Superior temporal gyrus (tissue), 1 donor: Measurements from ENCODE around the gene DOCK4.
A peak's percentile ranks its signal among the peaks of the same experiment; 100 is the strongest.

Experiments used
- DNase-seq: peaks from one replicate; pipeline ENCODE4 v3.0.0-alpha.2; 2016; ENCODE audit errors: extremely low spot score

Gene DOCK4

GRCh38 chr7:111772716-111773115, 433.5 kb downstream of the DOCK4 start:
- no peak for DNase-seq

- no peak for DNase-seq
Measured at GRCh38 chr7:111771638-111772037, 434.6 kb downstream of the DOCK4 start.

DNA sequence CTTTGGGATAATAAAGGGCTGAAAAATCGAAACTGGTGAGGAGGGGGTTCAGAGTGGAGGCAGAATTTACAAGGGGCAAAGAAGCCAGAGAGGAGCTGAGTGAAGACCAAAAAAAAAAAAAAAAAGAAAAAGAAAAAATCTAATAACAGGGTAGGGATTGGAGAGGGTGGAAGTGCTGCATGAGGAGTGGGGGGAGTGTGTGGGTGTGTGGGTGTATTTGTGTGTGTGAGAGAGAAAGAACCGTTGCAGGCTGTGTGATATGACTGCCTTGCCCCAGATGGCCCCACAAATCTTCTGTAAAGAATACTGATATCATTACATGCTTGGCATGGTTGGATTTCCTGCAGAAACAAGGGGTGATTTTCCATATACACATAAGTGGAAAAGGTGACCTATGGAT, 436.1 kb downstream of the DOCK4 start:
- no peak for DNase-seq

GRCh38 chr7:111765751-111766643, 440.2 kb downstream of the DOCK4 start:
- DNase-seq, result no peak

GRCh38 chr7:111763221-111763801, 442.9 kb downstream of the DOCK4 start:
- no peak for DNase-seq

DNA sequence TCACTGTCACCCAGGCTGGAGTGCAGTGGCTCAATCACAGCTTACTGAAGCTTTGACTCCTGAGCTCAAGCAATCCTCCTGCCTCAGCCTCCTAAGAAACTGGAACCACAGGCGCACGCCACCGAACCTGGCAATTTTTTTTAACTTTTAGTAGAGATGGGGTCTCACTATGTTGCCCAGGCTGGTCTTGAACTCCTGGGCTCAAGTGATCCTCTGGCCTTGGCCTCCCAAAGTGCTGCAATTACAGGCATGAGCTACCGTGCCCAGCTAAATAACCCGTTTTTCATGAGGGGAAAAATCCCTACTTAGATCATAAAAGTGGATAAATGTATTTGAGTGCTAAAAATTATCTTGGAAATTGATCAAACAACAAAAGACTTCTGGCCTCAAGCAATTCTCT, 443.4 kb downstream of the DOCK4 start:
- no peak for DNase-seq

DNA sequence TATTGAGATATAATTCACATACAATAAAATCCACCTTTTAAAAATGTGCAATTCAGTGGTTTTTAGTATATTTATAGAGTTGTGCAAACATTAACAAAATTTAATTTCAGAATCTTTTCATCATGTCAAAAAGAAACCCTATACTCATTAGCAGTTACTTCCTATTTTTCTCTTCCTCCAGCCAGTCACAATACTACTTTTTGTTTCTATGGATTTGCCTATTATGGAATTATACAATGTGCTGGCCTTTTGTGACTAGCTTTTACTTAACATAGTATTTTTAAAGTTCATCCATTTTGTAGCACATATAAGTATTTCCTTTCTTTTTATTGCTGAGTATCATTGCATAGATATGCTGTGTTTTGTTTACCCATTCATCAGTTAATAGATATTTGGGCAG, 444.0 kb downstream of the DOCK4 start:
- no peak for DNase-seq

DNA sequence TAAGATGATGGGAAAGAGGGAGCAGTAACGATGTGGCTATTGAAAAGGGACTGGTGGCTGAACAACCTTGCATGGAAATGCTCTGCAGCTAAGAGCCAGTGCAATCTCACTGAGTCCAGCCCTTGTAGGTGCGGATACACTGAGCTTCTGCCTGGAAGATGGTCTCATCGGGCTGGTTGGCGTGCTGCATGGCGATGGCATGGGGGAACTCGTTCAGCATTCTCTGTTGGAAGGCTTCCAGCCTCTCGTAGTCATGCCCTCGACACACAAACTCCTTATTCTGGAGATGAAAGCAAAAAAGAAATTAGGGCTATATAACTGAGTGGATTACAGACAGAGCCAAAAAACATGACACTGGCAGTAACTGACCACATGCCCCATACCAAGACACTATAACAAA, 446.2 kb downstream of the DOCK4 start:
- DNase-seq, result no peak

DNA sequence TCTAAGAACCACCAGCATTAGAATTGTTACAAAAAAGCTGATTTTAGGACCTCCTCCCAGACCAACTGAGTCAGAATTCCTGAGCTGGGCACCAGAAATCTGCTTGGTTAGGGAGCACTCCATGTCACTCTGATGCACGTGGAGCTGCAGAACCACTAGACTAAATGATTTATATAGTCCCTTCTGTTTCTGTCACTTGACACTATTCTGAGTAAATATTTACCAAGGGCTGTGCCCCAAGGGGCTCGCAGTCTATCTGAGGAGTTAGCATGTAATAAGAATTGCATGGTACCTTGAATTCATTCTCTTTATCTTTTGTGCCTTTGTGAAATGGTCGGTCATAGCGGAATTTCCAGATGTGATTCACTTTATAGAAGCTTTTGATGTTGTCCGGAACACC, 447.9 kb downstream of the DOCK4 start:
- DNase-seq, result no peak

- peak; percentile 87 for DNase-seq
Measured at GRCh38 chr7:111756687-111757178, 449.5 kb downstream of the DOCK4 start.

- peak; percentile 69 for DNase-seq
Measured at GRCh38 chr7:111755383-111755782, 450.8 kb downstream of the DOCK4 start.

DNA sequence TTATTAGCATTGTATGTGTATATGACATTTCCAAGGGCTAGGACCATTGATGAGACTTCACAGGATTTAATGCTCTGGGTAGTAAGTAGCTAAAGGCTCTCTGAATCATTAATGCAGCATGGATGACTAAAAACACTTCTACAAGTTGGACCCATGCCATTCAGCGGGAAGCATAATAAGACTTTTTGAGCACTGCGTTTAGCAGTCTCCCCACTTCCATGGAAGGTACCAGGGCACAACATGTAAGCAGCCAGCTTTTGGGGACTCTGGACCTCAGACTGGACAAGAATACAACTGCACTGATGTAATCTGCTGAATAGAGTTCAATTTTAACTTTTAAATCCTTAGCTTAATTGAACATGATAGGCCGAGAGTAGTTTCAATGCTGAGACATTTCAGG, 452.2 kb downstream of the DOCK4 start:
- peak; percentile 70 for DNase-seq

- peak; percentile 76 for DNase-seq
Measured at GRCh38 chr7:111752022-111752582, 454.1 kb downstream of the DOCK4 start.

DNA sequence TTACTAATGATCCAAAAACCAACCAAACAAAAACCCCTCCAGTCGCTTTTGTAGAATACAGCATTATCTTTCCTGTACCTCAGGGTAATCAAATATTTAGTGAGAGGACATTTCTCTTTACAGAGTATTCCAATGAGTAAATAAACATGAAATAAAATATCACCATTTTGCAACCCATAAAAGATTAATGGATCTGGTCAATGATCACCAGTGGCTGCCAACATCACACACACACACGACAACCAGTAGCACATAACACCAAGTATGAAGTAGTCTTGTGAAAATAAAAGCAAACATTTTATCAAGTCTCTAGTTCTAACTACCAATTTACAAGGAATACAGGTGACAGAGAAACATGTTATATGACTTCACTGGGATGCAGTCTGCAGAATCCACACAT, 455.3 kb downstream of the DOCK4 start:
- DNase-seq, result no peak

GRCh38 chr7:111750228-111750627, 456.0 kb downstream of the DOCK4 start:
- no peak for DNase-seq

DNA sequence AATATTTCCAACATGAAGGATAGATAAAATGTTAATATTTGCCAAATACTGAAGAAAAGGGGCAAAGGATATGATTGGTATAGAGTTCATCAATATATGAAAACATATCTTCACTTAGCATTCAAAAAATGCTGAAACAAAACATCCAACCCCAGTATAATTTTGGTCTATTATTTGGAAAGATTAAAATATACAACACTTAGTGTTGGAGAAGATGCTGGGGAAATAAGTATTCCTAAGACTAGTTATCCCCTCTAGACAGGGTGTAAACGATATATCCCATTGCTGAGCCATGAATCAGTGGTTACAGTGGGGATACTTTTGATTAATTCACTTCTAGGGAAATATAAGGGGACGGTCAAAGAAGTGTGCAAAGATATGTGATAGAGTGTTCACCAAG, 456.6 kb downstream of the DOCK4 start:
- DNase-seq, result no peak

DNA sequence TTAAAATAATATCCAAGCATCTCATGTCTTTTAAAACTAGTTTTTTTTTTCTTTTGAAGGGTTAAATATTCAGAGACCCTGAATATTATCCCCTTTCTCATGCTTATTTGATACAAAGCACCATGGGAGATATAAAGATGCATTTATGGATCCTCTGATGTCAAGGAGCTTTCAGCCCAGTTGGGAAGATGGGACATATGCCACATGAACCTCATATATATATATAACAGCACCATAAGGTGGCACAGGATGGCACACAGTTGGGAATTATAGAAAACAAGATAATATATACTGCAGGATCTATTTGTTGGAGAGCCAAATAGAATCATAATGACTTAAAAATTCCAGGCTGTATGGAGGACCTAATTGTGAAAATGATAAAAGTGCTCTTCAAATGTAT, 458.5 kb downstream of the DOCK4 start:
- no peak for DNase-seq

DNA sequence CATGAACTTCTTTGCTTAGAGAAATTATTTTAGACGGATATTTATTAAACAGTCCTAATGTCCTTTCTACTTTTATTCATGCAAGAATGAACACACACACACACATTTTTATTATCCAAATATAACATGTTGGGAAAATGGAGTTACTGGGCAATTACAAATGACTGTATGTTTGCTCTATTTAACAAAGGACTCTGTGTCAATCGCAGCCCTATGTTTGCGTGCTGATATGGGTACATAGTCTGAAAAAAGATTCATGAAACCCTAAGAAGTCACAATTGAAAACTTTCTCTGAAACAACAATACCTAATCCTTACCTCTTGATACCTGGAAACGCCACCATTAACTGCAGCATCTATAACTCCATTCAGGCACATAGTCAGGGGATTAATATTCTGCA, 459.2 kb downstream of the DOCK4 start:
- no peak for DNase-seq

- no peak for DNase-seq
Measured at GRCh38 chr7:111744501-111745155, 461.6 kb downstream of the DOCK4 start.

DNA sequence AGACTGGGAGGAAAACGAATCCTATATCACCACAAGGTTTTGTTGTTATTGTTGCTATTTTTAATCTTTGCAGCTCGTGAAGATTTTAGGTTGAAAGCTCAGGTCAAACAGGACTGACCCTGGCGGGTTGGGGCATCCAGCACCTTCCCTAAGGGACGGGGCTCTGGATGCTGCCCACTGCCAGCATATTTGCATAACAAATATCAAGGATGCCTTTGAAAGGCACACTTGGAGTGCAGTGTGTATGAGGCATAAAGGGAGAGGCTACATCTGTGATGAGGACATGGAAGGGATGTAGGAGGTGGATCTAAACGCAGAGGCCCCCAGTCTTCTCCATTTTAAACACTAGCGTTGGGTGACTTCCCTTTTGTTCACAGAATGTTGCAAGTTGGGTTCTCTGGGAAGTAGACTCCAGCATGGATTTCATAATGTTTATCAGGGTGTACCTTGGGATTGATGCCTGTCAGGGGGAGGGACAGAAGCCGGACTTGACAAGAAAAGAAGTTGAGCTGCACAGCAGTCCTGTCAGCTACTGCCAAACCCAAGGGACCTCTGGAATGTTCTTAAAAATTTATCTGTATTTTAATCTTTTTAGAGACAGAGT, 462.9 kb downstream of the DOCK4 start:
- no peak for DNase-seq

GRCh38 chr7:111741811-111742240, 464.4 kb downstream of the DOCK4 start:
- DNase-seq, result peak; percentile 93

DNA sequence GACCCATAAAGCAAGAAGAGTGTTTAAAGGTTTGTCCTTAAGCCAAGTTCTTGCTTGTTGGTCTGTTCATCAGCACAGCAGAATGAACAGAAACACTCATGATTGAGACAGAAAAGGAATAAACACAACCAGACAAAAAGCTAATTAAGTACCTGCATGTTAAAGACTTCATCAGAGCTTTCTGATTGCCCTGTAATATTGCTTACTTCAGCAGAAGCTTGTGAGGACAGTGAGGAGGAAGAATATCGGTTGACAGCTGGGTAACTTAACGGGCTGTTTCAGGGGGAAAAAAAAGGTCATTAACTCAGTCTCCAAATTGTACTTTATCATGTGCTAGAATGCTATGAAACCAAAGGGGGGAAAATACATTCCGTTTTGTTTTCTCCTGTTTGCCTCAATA, 465.3 kb downstream of the DOCK4 start:
- DNase-seq, result no peak
